Loucy (cell line): Measurements from ENCODE around the gene XPNPEP3.

ENCODE experiments used
- EZH2phosphoT487 ChIP-seq: fragments of 200-600 bp; IDR thresholded peaks from 2 replicates; pipeline ENCODE4 v1.6.1; 2018; ENCODE audit warnings: antibody characterized with exemption, mild to moderate bottlenecking, moderate library complexity, borderline replicate concordance
- TF ChIP-seq, protein P1 (sequence below): fragments of 200-600 bp; sonication (generic); conservative IDR thresholded peaks from 2 replicates; pipeline ENCODE4 v1.5.1; 2014; ENCODE audit warnings: mild to moderate bottlenecking, antibody characterized with exemption, low read length

GRCh38 chr22:40979871-40980270, 122.9 kb downstream of the XPNPEP3 start:
- TF ChIP-seq, protein P1, sequence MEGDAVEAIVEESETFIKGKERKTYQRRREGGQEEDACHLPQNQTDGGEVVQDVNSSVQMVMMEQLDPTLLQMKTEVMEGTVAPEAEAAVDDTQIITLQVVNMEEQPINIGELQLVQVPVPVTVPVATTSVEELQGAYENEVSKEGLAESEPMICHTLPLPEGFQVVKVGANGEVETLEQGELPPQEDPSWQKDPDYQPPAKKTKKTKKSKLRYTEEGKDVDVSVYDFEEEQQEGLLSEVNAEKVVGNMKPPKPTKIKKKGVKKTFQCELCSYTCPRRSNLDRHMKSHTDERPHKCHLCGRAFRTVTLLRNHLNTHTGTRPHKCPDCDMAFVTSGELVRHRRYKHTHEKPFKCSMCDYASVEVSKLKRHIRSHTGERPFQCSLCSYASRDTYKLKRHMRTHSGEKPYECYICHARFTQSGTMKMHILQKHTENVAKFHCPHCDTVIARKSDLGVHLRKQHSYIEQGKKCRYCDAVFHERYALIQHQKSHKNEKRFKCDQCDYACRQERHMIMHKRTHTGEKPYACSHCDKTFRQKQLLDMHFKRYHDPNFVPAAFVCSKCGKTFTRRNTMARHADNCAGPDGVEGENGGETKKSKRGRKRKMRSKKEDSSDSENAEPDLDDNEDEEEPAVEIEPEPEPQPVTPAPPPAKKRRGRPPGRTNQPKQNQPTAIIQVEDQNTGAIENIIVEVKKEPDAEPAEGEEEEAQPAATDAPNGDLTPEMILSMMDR, result no peak
- TF ChIP-seq EZH2phosphoT487, result no peak
